ENCODE data around the gene FOXP1. TPM values are rescaled to one million over a fixed set of nuclear protein-coding genes. Genes with fewer than 3 reads are reported as not detected.
A peak's percentile ranks its signal among the peaks of the same experiment; 100 is the strongest.

The FOXP1 gene
- total and polyA plus RNA-seq, 9 of the 15 experiments (the other 6 are each of a cell fraction or from before 2014, with no cell fraction given) = 7.7 to 34.5 (median 13.7) TPM

GRCh38 chr3:71226565-71227269 is 356.8 kb downstream of the FOXP1 start (continued):
- TF ChIP-seq RERE (CRISPR knock-in tag; IDR thresholded peaks at IDR 0.05; ENCODE audit: borderline replicate concordance) = no peak
- TF ChIP-seq ZNF232 (CRISPR knock-in tag; IDR thresholded peaks at IDR 0.05) = no peak
- no peak for TF ChIP-seq ZNF280A (IDR thresholded peaks at IDR 0.05; ENCODE audit: low read depth, partially characterized antibody)
- TF ChIP-seq FOS (IDR thresholded peaks at IDR 0.05; ENCODE audit: extremely low read depth, insufficient read length) = no peak
- TF ChIP-seq NR4A1 (CRISPR knock-in tag; IDR thresholded peaks at IDR 0.05) = no peak
- TF ChIP-seq NR4A1 (tag; IDR thresholded peaks at IDR 0.05) = peak; percentile 61; the same call in 1 of the 2 replicates
- TF ChIP-seq PKNOX1 (IDR thresholded peaks at IDR 0.05) = peak; percentile 30; the same call in 1 of the 2 replicates
- TF ChIP-seq MEF2D (tag; conservative IDR thresholded peaks at IDR 0.05; ENCODE audit: low read depth) = peak; percentile 60; the same call in 1 of the 2 replicates
- TF ChIP-seq YY1 (IDR thresholded peaks at IDR 0.05; ENCODE audit: borderline replicate concordance in 1 of 3, control insufficient read depth in 1 of 3, extremely low read depth in 1 of 3, insufficient read depth in 3 of 3, insufficient read length in 1 of 3, insufficient replicate concordance in 2 of 3, low read depth in 1 of 3, low read length in 2 of 3) = peak in 1 of 3 experiments; percentile 56
- TF ChIP-seq ZNF197 (CRISPR knock-in tag; IDR thresholded peaks at IDR 0.05; ENCODE audit: low read depth) = peak; percentile 65; the same call in 1 of the 2 replicates
- 0 out of 2 replicates have a peak, but pooled peaks have one; percentile 18 for TF ChIP-seq ARID3B (CRISPR knock-in tag; IDR thresholded peaks at IDR 0.05; ENCODE audit: borderline replicate concordance)
- peak; percentile 81; the same call in 1 of the 2 replicates for TF ChIP-seq ZNF589 (CRISPR knock-in tag; IDR thresholded peaks at IDR 0.05; ENCODE audit: low read depth)
- TF ChIP-seq ZBTB17 (CRISPR knock-in tag; IDR thresholded peaks at IDR 0.05) = 0 out of 2 replicates have a peak, but pooled peaks have one; percentile 54
- 0 out of 2 replicates have a peak, but pooled peaks have one; percentile 13 for TF ChIP-seq HIVEP1 (CRISPR knock-in tag; IDR thresholded peaks at IDR 0.05)
- TF ChIP-seq ZNF584 (CRISPR knock-in tag; IDR thresholded peaks at IDR 0.05; ENCODE audit: low read depth) = peak; percentile 74; the same call in 1 of the 2 replicates
- no peak for TF ChIP-seq RB1 (IDR thresholded peaks at IDR 0.05; ENCODE audit: low read depth)
